MM.1S (cell line): Measurements from ENCODE around the gene CIROP.

Source experiments
- DNase-seq: peaks from one replicate; pipeline ENCODE4 v3.0.0-alpha.2; 2015
- H2AFZ ChIP-seq: fragments of 300-600 bp; sonication (generic); 2 replicates; pipeline ENCODE4 v1.6.0; 2016; ENCODE audit warnings: antibody characterized with exemption, low read length
- H3F3A ChIP-seq: fragments of 300-600 bp; sonication (generic); 2 replicates; pipeline ENCODE4 v1.6.1; 2016; ENCODE audit warnings: mild to moderate bottlenecking, antibody characterized with exemption, low read length, moderate library complexity, mixed read lengths; ENCODE audit not compliant: insufficient read depth
- H3K27ac ChIP-seq: fragments of 300-600 bp; sonication (generic); 2 replicates; pipeline ENCODE4 v1.5.1; 2016; ENCODE audit warnings: mild to moderate bottlenecking, low read length
- H3K27me3 ChIP-seq: fragments of 300-600 bp; sonication (generic); replicated peaks from 2 replicates; pipeline ENCODE4 v1.6.0; 2016; ENCODE audit warnings: low read length; ENCODE audit not compliant: insufficient read depth
- H3K36me3 ChIP-seq: fragments of 300-600 bp; sonication (generic); replicated peaks from 2 replicates; pipeline ENCODE4 v1.6.1; 2016; ENCODE audit warnings: mild to moderate bottlenecking, low read length, mixed read lengths; ENCODE audit not compliant: insufficient read depth
- H3K4me1 ChIP-seq: fragments of 300-600 bp; sonication (generic); 2 replicates; pipeline ENCODE4 v1.6.1; 2016; ENCODE audit warnings: low read length, mixed read lengths
- H3K4me2 ChIP-seq: fragments of 300-600 bp; sonication (generic); 2 replicates; pipeline ENCODE4 v1.6.0; 2016; ENCODE audit warnings: low read depth, low read length
- H3K4me3 ChIP-seq: fragments of 300-600 bp; sonication (generic); 2 replicates; pipeline ENCODE4 v1.5.1; 2016; ENCODE audit warnings: low read length, mixed read lengths
- H3K79me2 ChIP-seq: fragments of 300-600 bp; sonication (generic); 2 replicates; pipeline ENCODE4 v1.6.1; 2016; ENCODE audit warnings: mixed run types, low read length, mixed read lengths
- H3K9ac ChIP-seq: fragments of 300-600 bp; sonication (generic); 2 replicates; pipeline ENCODE4 v1.6.1; 2016; ENCODE audit warnings: low read length, mixed read lengths
- H3K9me2 ChIP-seq: fragments of 300-600 bp; sonication (generic); replicated peaks from 2 replicates; pipeline ENCODE4 v1.6.1; 2016; ENCODE audit warnings: mild to moderate bottlenecking, low read length, mixed read lengths; ENCODE audit not compliant: insufficient read depth
- H3K9me3 ChIP-seq: fragments of 300-600 bp; sonication (generic); replicated peaks from 2 replicates; pipeline ENCODE4 v1.6.1; 2016; ENCODE audit warnings: mild to moderate bottlenecking, low read length, mixed read lengths; ENCODE audit not compliant: insufficient read depth
- H4K20me1 ChIP-seq: fragments of 300-600 bp; sonication (generic); 2 replicates; pipeline ENCODE4 v1.6.1; 2016; ENCODE audit warnings: mild to moderate bottlenecking, low read length, moderate library complexity, mixed read lengths; ENCODE audit not compliant: insufficient read depth
- CTCF ChIP-seq: fragments of 300-600 bp; sonication (generic); IDR thresholded peaks from 2 replicates; pipeline ENCODE4 v1.5.1; 2016; ENCODE audit warnings: antibody characterized with exemption, low read length, mixed read lengths
- EZH2 ChIP-seq: fragments of 300-600 bp; sonication (generic); optimal IDR thresholded peaks from 2 replicates; pipeline ENCODE3; 2017; ENCODE audit warnings: low read depth, mild to moderate bottlenecking, antibody characterized with exemption, low read length, mixed read lengths
- EZH2phosphoT487 ChIP-seq: fragments of 300-600 bp; sonication (generic); IDR thresholded peaks from 2 replicates; pipeline ENCODE4 v1.6.1; 2018; ENCODE audit warnings: antibody characterized with exemption, low read length

The CIROP gene

GRCh38 chr14:23123419-23123818, 18.6 kb upstream of the CIROP start:
- Histone ChIP-seq H2AFZ (no peak overlapping the region), H3K9me2 (no peaks in the 10 kb centered on the region), H3F3A (peaks cover 5% of the 10 kb centered on the region; the same call in 1 of the 2 replicates), H3K4me1 (peaks cover 11% of the 10 kb centered on the region), H4K20me1 (no peaks in the 10 kb centered on the region), H3K9ac (no peak overlapping the region), H3K36me3 (no peaks in the 10 kb centered on the region), H3K27me3 (no peaks in the 10 kb centered on the region), H3K79me2 (no peaks in the 10 kb centered on the region), H3K9me3 (no peaks in the 10 kb centered on the region), H3K4me2 (no peak overlapping the region), H3K27ac (no peak overlapping the region), H3K4me3 (no peak overlapping the region)
- DNase-seq, result no peak
- TF ChIP-seq CTCF (no peak), EZH2phosphoT487 (no peak), EZH2 (no peak)

- H3K4me2 ChIP-seq, result no peak overlapping the region
Measured at GRCh38 chr14:23122086-23122485, 17.3 kb upstream of the CIROP start.

GRCh38 chr14:23121361-23121771, 16.6 kb upstream of the CIROP start:
- peak overlapping the region; percentile 83 for H3K4me2 ChIP-seq
- no peaks in the 10 kb centered on the region for H3K9me3 ChIP-seq
- peak overlapping the region; percentile 25; the same call in 1 of the 2 replicates for H3K9ac ChIP-seq
- no peaks in the 10 kb centered on the region for H3K79me2 ChIP-seq
- peak overlapping the region; percentile 24; the same call in 1 of the 2 replicates for H3K4me3 ChIP-seq
- H3K36me3 ChIP-seq, result no peaks in the 10 kb centered on the region
- H3K27me3 ChIP-seq, result no peaks in the 10 kb centered on the region
- no peaks in the 10 kb centered on the region for H3K9me2 ChIP-seq
- DNase-seq, result peak; percentile 65
- TF ChIP-seq CTCF, result no peak
- H3K27ac ChIP-seq, result peak overlapping the region; percentile 56; the same call in 1 of the 2 replicates
- H2AFZ ChIP-seq, result 0 out of 2 replicates have a peak overlapping the region, but pooled peaks have one; percentile 35
- no peaks in the 10 kb centered on the region for H4K20me1 ChIP-seq
- peaks cover 11% of the 10 kb centered on the region for H3K4me1 ChIP-seq
- peaks cover 5% of the 10 kb centered on the region; the same call in 1 of the 2 replicates for H3F3A ChIP-seq

More at GRCh38 chr14:23122086-23122485, 17.3 kb upstream of the CIROP start:
- Histone ChIP-seq H2AFZ (no peak overlapping the region), H3K79me2 (no peaks in the 10 kb centered on the region), H3K27ac (no peak overlapping the region), H3K9ac (no peak overlapping the region), H3K36me3 (no peaks in the 10 kb centered on the region), H3K4me1 (peaks cover 11% of the 10 kb centered on the region), H4K20me1 (no peaks in the 10 kb centered on the region), H3K9me2 (no peaks in the 10 kb centered on the region), H3K9me3 (no peaks in the 10 kb centered on the region), H3F3A (peaks cover 5% of the 10 kb centered on the region; the same call in 1 of the 2 replicates), H3K4me3 (no peak overlapping the region), H3K27me3 (no peaks in the 10 kb centered on the region)
- no peak for DNase-seq
- TF ChIP-seq CTCF, result no peak
- TF ChIP-seq EZH2, result no peak
- no peak for TF ChIP-seq EZH2phosphoT487
